GM04503 (cell line): ENCODE data around the gene RADIL.

Source experiments
- DNase-seq: peaks from one replicate; pipeline ENCODE4 v3.0.0-alpha.2; 2012; ENCODE audit warnings: low read depth

RADIL gene

DNA sequence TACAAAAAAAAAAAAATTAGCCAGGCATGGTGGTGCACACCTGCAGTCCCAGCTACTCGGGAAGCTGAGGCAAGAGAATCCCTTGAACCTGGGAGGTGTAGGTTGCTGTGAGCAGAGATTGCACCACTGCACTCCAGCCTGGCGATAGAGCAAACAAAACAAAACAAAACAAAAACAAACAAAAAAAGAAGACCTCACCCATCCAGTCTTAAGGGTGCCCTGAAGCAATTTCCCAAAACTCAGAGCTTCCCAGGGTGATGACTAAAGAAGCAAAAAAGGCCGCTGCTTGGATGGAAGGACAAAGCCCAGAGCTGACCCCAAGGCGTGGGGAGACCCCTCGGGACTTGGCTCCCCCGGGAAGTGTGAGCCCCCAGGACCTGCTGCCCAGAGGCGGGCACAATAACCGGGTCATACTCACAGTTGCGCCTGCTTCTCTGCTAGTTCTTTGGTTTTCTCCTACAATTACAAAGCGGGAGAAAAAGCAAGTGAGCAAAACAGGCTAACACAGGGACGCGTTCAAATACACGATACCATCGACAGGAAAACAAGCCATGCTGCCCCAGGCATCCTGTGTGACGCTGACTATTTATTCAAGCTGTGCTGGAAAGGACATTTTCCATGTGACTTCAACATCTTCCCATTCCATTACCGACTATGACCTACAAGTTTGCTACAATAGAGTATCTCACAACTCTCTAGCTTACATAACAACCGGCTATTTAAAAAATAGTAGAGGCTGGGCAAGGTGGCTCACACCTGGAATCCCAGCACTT, 51.6 kb downstream of the RADIL start:
- no peak for DNase-seq

DNA sequence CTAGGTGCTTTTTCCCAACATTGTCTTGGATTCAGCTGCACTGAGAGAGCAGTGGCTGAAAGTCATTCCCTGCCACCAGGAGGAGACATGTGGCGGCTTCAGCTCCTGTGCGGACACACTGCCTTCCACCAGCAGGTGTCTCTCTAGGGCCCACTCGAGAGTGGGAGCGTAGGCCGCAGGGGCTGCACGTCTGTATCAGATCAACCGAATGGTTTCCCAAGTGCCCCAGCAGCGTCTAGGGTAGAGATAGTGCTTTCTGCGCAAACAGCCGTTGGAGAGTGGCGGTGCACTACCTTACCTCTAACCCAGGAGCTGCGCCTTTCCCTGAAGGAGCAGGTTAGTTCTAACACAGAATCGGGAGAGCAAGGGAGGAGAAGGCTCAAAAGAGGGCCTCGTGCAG, 53.3 kb downstream of the RADIL start:
- DNase-seq, result no peak

GRCh38 chr7:4828720-4829383, 54.7 kb downstream of the RADIL start:
- no peak for DNase-seq

- no peak for DNase-seq
Measured at GRCh38 chr7:4825081-4825480, 58.4 kb downstream of the RADIL start.

DNA sequence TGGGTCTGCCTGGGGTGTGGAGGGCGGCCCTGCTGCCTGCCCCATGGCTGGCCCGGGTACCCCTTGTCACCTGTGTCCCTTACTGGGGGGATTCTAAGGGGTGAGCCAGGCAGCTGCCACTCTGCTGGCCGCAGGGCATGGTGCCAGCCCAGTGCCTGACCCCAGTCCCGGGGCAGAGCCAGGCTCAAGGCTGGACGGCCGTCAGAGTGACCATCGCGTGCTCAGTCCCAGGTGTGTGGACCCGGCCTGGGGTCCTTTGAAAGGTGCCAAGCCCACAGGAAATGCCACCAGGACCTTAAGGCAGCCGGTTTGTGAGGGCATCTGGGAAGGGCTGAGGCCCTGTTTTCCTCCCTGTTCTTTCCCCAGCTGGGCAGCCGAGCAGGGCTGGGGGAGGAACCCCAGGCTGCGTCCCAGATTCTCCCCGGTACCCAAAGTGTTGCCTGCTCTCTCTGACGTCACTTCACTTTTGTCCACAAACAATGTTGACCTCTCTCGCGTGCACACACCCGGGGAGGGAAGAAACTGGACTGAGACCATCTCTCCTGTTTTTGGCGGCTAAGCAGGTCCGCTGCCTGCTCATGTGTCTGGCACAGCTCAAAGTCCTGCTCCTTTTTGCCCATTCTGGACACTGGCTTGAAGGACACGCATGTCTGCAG, 59.3 kb downstream of the RADIL start:
- no peak for DNase-seq

GRCh38 chr7:4823441-4824119, 59.9 kb downstream of the RADIL start:
- no peak for DNase-seq

DNA sequence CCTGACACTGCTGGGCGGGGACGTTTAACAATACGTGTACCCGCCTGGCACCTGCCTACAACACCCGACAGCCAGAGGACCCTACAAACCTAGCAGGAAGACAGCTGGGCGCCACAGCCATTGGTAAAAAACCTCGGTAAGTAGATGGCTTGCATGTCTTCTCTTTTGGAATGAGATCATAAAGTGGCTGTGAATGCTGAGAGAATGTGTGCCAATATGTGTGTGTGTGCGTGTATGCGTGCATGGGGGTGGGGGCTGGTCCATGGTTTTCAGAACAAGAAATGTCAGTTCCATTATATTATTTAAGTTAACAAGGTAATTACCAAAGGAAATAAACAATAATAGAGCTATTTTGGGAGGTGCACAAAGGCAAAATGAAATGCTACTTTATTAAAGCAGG, 60.8 kb downstream of the RADIL start:
- DNase-seq, result no peak

- no peak for DNase-seq
Measured at GRCh38 chr7:4820967-4821471, 62.5 kb downstream of the RADIL start.

DNA sequence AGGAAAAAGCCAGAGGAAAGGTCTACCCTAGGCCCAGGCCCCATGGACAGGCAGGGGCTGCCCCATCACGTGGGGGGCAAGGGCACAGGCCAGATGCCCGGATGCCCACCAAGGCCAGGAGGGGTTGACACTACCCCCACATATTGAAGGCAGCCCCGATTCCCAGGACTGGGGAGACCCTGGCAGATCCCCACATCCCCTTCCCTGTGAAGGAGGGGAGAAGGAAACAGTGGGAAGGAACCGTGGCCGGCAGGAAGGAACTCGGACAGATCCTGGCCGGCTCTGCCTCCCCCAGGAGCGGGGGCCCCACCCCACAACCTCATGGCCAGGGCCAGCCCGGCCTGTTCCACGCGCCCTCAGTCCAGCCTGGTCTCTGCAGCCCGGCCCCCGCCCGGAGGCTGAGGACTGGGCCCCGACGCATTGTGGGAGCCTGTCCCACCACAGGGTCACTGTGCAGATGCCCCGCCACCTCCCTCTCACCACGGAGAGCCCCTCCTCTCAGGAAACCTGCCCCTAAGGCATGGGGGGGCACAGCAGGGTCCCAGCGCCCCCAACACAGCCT, 63.0 kb downstream of the RADIL start:
- DNase-seq, result no peak

GRCh38 chr7:4819560-4820404, 63.7 kb downstream of the RADIL start:
- no peak for DNase-seq

GRCh38 chr7:4818000-4818794, 65.3 kb downstream of the RADIL start:
- DNase-seq, result no peak

GRCh38 chr7:4817178-4817901, 66.2 kb downstream of the RADIL start:
- no peak for DNase-seq

DNA sequence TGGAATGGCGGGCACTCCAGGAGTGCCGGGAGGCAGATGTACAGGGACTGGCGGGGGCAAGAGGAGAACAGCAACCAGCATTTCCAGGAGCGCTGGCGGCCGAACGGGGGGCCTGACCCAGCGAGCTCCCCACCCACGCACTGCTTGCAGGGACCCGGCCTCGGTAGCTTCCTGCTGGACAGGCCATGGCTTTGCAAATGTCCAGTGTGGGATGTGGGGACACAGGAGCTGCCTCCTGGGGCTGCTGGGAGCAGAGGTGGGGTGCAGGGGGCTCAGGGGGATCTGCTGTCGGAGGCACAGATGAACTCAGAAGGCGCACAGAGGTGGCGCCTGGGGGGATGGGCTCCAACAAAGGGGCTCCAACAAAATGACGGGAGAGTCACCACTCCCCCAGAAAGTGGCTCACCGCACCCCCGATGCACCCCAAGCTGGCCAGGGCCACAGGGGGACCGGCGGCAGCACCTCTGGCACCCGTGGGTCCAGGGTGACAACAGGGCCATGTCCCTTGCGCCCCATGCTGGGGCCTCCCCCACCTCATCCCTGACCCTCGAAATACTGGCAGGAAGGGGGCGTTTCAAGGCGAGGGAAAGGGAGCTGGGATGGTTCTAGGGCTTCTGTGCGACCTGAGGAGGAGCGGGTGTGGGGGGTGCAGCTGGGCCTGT, 67.0 kb downstream of the RADIL start:
- DNase-seq, result no peak

DNA sequence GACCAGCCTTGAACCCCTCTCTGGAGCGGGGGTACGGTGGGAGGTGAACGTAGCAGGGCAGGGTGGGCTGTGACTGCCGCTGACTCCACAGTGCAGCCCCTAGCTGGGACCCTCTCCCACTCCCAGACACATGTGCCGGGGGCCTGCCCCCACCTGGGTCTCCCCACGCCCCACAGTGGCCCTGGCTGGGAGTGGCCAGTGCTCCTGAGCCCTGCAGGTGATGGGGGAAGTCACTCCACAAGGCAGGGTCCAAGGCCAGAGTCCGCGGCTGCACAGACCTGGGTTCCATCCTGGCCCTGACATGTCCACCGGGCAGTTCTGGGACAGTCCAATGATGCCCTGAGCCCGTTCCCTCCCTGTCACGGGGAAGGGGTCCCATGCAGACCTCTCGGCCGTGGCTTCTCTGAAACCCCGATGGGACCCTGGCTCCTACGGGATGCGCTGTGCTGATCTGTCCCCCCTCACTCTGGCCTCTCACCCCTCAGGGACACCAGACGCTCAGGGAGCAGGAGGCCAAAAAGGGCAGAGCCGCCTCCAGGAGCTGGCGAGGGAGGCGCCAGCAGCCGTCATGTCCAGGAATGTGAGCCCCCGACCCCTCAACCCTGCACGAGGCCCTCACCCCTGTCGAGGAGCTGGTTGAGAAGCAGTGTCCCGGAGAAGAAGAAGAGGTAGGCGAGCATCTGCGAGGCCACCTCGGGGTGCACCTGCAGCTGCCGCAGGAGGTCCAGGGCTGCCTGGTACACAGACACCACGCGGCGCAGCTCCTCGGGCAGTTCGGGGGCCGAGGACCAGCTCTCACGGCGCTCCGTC, 67.7 kb downstream of the RADIL start:
- DNase-seq, result no peak

DNA sequence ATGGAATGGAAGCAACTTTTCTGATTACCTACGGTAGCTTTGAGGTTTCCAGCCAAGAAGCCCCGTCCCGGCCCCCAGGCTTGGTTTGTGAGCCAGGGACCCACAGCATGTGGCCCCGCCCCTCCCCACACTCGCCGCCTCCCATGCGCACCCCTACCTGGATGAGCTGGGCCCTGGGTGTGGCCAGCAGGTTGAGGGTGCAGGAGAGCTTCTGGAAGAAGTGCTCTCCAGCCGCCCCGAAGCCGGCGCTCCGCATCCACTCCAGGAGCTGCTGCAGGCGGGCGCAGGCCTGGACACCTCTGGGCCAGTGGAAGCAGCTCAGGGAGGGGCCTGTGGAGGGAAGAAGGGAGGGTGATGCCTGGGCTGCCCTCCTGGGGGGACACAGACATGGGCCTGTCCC, 68.4 kb downstream of the RADIL start:
- no peak for DNase-seq

- DNase-seq, result no peak
Measured at GRCh38 chr7:4814433-4814832, 69.1 kb downstream of the RADIL start.

- no peak for DNase-seq
Measured at GRCh38 chr7:4809666-4810065, 73.8 kb downstream of the RADIL start.

DNA sequence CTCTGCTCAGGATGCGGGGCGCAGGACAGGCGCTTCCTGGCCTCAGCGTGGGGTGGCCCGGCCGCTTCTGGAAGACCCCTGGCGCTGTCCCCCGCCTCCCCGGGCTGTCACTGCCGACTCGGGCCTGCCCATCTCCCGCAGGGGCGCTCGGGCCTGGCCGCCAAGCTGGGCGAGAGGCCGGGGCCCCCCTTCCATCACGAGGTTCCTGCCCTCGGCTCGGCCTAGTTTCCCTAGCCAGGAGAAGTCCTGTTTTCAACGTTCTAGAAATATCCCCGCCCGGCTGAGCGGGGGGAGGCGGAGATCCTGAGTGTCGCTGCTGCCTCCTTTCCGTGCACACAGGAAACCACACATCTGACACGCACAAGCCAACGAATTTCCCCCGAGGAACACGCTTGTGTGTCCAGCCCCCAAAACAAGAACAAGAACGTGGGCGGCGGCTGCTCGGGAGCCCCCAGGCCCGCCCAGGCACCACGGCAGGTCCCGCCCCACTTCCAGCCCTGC, 74.4 kb downstream of the RADIL start:
- DNase-seq, result no peak
